Measurements from ENCODE around the gene TP53BP1.

DNA sequence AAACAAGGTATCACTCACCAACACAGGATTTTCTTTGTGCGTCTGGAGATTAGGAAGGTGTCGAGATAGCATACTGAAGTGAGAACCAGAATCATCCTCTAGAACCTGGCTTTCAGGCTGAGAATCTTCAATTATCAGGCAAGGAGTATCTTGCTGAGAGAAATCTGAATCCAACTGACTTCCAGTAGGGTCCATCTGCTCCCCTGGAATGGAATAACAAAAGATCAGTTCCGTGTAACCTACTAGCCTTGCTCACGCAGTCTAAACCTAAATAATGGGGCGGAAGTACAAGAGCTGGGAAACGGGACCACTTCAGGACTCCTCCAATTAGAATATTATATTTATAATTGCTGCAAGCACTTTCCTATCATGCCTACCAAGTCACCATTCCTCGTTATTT is 690 bp downstream of the TP53BP1 start:
- TF ChIP-seq, protein P1, sequence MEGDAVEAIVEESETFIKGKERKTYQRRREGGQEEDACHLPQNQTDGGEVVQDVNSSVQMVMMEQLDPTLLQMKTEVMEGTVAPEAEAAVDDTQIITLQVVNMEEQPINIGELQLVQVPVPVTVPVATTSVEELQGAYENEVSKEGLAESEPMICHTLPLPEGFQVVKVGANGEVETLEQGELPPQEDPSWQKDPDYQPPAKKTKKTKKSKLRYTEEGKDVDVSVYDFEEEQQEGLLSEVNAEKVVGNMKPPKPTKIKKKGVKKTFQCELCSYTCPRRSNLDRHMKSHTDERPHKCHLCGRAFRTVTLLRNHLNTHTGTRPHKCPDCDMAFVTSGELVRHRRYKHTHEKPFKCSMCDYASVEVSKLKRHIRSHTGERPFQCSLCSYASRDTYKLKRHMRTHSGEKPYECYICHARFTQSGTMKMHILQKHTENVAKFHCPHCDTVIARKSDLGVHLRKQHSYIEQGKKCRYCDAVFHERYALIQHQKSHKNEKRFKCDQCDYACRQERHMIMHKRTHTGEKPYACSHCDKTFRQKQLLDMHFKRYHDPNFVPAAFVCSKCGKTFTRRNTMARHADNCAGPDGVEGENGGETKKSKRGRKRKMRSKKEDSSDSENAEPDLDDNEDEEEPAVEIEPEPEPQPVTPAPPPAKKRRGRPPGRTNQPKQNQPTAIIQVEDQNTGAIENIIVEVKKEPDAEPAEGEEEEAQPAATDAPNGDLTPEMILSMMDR (IDR thresholded peaks at IDR 0.05) = no peak
- TF ChIP-seq POLR2A (IDR thresholded peaks at IDR 0.05) = no peak

Measured in testis (tissue), 2 donors.